HEK293 (cell line): ENCODE measurements around the gene TCEAL3.

Experiments used
- GLI2 ChIP-seq: fragments of 450-650 bp; formaldehyde crosslinking; IDR thresholded peaks from 2 replicates; pipeline ENCODE4; 2017; ENCODE audit warnings: missing biosample characterization, missing genetic modification characterization, low read depth, borderline replicate concordance
- KLF9 ChIP-seq: fragments of 450-650 bp; formaldehyde crosslinking; IDR thresholded peaks from 2 replicates; pipeline ENCODE4 v1.5.1; 2016; ENCODE audit warnings: missing biosample characterization, missing genetic modification characterization, low read depth
- MZF1 ChIP-seq: fragments of 450-650 bp; formaldehyde crosslinking; IDR thresholded peaks from 2 replicates; pipeline ENCODE4 v1.5.1; 2017; ENCODE audit warnings: missing biosample characterization, missing genetic modification characterization, borderline replicate concordance
- OSR2 ChIP-seq: fragments of 450-650 bp; formaldehyde crosslinking; IDR thresholded peaks from 2 replicates; pipeline ENCODE4 v1.5.1; 2016; ENCODE audit warnings: missing biosample characterization, missing genetic modification characterization
- SP3 ChIP-seq: fragments of 450-650 bp; formaldehyde crosslinking; IDR thresholded peaks from 2 replicates; pipeline ENCODE4 v1.5.1; 2016; ENCODE audit warnings: missing biosample characterization, missing genetic modification characterization
- YY2 ChIP-seq: fragments of 450-650 bp; formaldehyde crosslinking; IDR thresholded peaks from 2 replicates; pipeline ENCODE4 v1.5.1; 2016; ENCODE audit warnings: missing biosample characterization, missing genetic modification characterization
- ZBTB1 ChIP-seq: fragments of 450-650 bp; formaldehyde crosslinking; IDR thresholded peaks from 2 replicates; pipeline ENCODE4 v1.5.1; 2016; ENCODE audit warnings: missing biosample characterization, missing genetic modification characterization
- ZNF114 ChIP-seq: fragments of 450-650 bp; formaldehyde crosslinking; IDR thresholded peaks from 2 replicates; pipeline ENCODE4 v1.5.0; 2017; ENCODE audit warnings: missing biosample characterization, missing genetic modification characterization
- ZNF169 ChIP-seq: fragments of 450-650 bp; formaldehyde crosslinking; IDR thresholded peaks from 2 replicates; pipeline ENCODE4 v1.5.1; 2016; ENCODE audit warnings: missing biosample characterization, missing genetic modification characterization
- ZNF174 ChIP-seq: fragments of 450-650 bp; formaldehyde crosslinking; IDR thresholded peaks from 2 replicates; pipeline ENCODE4 v1.5.0; 2017; ENCODE audit warnings: missing biosample characterization, mild to moderate bottlenecking, missing genetic modification characterization
- ZNF2 ChIP-seq: fragments of 450-650 bp; formaldehyde crosslinking; IDR thresholded peaks from 2 replicates; pipeline ENCODE4 v1.5.1; 2016; ENCODE audit warnings: missing biosample characterization, missing genetic modification characterization
- ZNF223 ChIP-seq: fragments of 450-650 bp; formaldehyde crosslinking; IDR thresholded peaks from 2 replicates; pipeline ENCODE4 v1.5.1; 2016; ENCODE audit warnings: missing biosample characterization, missing genetic modification characterization
- ZNF292 ChIP-seq: fragments of 450-650 bp; formaldehyde crosslinking; IDR thresholded peaks from 2 replicates; pipeline ENCODE4 v1.5.1; 2016; ENCODE audit warnings: low read depth, missing biosample characterization, missing genetic modification characterization, borderline replicate concordance
- ZNF335 ChIP-seq: fragments of 450-650 bp; formaldehyde crosslinking; conservative IDR thresholded peaks from 2 replicates; pipeline ENCODE4 v1.5.1; 2016; ENCODE audit warnings: missing biosample characterization, missing genetic modification characterization
- ZNF366 ChIP-seq: fragments of 450-650 bp; formaldehyde crosslinking; conservative IDR thresholded peaks from 2 replicates; pipeline ENCODE4 v1.5.1; 2016; ENCODE audit warnings: missing biosample characterization, missing genetic modification characterization
- ZNF423 ChIP-seq: fragments of 450-650 bp; formaldehyde crosslinking; IDR thresholded peaks from 2 replicates; pipeline ENCODE4 v1.5.1; 2016; ENCODE audit warnings: missing biosample characterization, missing genetic modification characterization
- ZNF48 ChIP-seq: fragments of 450-650 bp; formaldehyde crosslinking; IDR thresholded peaks from 2 replicates; pipeline ENCODE4 v1.5.1; 2016; ENCODE audit warnings: missing biosample characterization, missing genetic modification characterization
- ZNF529 ChIP-seq: fragments of 450-650 bp; formaldehyde crosslinking; IDR thresholded peaks from 2 replicates; pipeline ENCODE4 v1.5.1; 2017; ENCODE audit warnings: missing genetic modification characterization, missing biosample characterization; ENCODE audit not compliant: insufficient replicate concordance
- ZNF629 ChIP-seq: fragments of 450-650 bp; formaldehyde crosslinking; IDR thresholded peaks from 2 replicates; pipeline ENCODE4 v1.5.1; 2017; ENCODE audit warnings: missing biosample characterization, missing genetic modification characterization
- ZNF76 ChIP-seq: fragments of 450-650 bp; formaldehyde crosslinking; IDR thresholded peaks from 2 replicates; pipeline ENCODE4; 2016; ENCODE audit warnings: low read depth, missing biosample characterization, missing genetic modification characterization, borderline replicate concordance
- TF ChIP-seq, protein P1 (sequence below): sonication (generic); formaldehyde crosslinking; IDR thresholded peaks from 2 replicates; pipeline ENCODE4 v1.8.1; 2022; ENCODE audit warnings: mild to moderate bottlenecking, moderate library complexity, missing genetic modification reagents
- TF ChIP-seq, protein P2 (sequence below): fragments of 450-650 bp; formaldehyde crosslinking; IDR thresholded peaks from 2 replicates; pipeline ENCODE4 v1.5.1; 2016; ENCODE audit warnings: missing biosample characterization, missing genetic modification characterization
- TF ChIP-seq, protein P3 (sequence below): fragments of 450-650 bp; IDR thresholded peaks from 2 replicates; pipeline ENCODE4 v1.5.1; 2018; ENCODE audit warnings: missing biosample characterization, missing genetic modification characterization
- TF ChIP-seq, protein P4 (sequence below): fragments of 450-650 bp; formaldehyde crosslinking; IDR thresholded peaks from 2 replicates; pipeline ENCODE4 v1.5.1; 2016; ENCODE audit warnings: missing biosample characterization, missing genetic modification characterization, borderline replicate concordance
- TF ChIP-seq, protein P5 (sequence below): fragments of 450-650 bp; formaldehyde crosslinking; IDR thresholded peaks from 2 replicates; pipeline ENCODE4 v1.5.0; 2017; ENCODE audit warnings: missing biosample characterization, missing genetic modification characterization, borderline replicate concordance

Gene TCEAL3

DNA sequence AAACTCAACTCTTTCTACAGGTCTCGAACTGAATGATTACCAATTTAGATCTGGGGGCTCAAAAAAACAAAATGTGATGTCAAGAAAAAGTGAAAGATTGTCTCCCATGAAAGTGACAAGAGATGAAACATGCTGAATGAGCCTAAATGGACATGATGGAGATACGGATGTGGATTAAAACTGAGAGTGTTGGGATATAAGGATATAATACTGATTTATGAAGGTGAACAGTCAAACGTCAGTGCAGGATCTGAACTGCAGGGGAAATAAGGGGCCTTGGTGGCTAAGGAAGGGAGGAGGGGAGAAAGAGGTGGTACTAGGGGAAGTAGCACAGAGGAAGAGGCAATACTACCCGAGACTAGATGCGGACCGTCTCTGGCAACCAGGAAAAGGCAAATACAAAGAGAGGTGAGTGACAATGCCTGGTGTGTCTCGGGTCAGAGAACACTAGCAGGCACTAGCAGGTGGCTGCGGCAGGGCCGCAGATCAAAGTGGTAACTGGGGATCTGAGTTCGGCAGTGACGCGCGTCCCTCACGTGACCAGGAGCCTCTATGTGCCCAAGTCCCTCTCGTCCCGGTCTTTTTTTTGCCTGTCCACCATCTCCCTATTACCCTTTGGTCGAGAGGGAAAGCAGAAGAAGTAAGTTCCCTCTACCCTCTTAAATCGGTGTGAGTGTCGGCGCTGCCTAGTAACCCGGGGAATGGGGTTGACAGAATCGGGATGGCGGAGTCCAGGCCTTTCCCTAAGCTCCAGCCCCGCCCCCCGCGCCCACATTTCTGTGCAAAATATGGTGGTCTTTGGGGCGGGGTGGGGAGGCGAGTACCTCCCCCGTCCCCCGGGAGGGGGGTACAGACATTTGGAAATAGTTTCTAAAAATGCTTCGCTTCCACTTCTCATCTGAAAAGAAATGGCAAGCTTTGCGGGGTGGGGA is 20.9 kb downstream of the TCEAL3 start, which contains the start of gene TCEAL1 (continued):
- TF ChIP-seq YY2 (tag by site-specific recombination) (no peak), ZNF2 (tag by site-specific recombination) (no peak), OSR2 (tag by site-specific recombination) (no peak), ZNF48 (tag by site-specific recombination) (no peak), ZNF223 (no peak), ZNF629 (tag by site-specific recombination) (peak; percentile 28; the same call in 1 of the 2 replicates), KLF9 (tag by site-specific recombination) (peak; percentile 24), SP3 (tag by site-specific recombination) (no peak), GLI2 (no peak), ZBTB1 (tag by site-specific recombination) (no peak), ZNF114 (no peak), ZNF529 (tag by site-specific recombination) (no peak), ZNF169 (tag by site-specific recombination) (no peak), ZNF366 (no peak; the same call in 1 of the 2 replicates), ZNF335 (peak; percentile 95), ZNF174 (tag by site-specific recombination) (no peak), ZNF423 (peak; percentile 10; the same call in 1 of the 2 replicates), ZNF292 (tag by site-specific recombination) (no peak), ZNF76 (tag by site-specific recombination) (peak; percentile 21; the same call in 1 of the 2 replicates), MZF1 (tag by site-specific recombination) (peak; percentile 95)
- TF ChIP-seq, protein P1, sequence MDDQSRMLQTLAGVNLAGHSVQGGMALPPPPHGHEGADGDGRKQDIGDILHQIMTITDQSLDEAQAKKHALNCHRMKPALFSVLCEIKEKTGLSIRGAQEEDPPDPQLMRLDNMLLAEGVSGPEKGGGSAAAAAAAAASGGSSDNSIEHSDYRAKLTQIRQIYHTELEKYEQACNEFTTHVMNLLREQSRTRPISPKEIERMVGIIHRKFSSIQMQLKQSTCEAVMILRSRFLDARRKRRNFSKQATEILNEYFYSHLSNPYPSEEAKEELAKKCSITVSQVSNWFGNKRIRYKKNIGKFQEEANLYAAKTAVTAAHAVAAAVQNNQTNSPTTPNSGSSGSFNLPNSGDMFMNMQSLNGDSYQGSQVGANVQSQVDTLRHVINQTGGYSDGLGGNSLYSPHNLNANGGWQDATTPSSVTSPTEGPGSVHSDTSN (CRISPR knock-in tag): no peak; the same call in 1 of the 2 replicates
- TF ChIP-seq, protein P2, sequence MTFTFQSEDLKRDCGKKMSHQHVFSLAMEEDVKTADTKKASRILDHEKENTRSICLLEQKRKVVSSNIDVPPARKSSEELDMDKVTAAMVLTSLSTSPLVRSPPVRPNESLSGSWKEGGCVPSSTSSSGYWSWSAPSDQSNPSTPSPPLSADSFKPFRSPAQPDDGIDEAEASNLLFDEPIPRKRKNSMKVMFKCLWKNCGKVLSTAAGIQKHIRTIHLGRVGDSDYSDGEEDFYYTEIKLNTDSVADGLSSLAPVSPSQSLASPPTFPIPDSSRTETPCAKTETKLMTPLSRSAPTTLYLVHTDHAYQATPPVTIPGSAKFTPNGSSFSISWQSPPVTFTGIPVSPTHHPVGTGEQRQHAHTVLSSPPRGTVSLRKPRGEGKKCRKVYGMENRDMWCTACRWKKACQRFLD: no peak
- TF ChIP-seq, protein P3, sequence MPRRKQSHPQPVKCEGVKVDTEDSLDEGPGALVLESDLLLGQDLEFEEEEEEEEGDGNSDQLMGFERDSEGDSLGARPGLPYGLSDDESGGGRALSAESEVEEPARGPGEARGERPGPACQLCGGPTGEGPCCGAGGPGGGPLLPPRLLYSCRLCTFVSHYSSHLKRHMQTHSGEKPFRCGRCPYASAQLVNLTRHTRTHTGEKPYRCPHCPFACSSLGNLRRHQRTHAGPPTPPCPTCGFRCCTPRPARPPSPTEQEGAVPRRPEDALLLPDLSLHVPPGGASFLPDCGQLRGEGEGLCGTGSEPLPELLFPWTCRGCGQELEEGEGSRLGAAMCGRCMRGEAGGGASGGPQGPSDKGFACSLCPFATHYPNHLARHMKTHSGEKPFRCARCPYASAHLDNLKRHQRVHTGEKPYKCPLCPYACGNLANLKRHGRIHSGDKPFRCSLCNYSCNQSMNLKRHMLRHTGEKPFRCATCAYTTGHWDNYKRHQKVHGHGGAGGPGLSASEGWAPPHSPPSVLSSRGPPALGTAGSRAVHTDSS (tag by site-specific recombination): no peak
- TF ChIP-seq, protein P4, sequence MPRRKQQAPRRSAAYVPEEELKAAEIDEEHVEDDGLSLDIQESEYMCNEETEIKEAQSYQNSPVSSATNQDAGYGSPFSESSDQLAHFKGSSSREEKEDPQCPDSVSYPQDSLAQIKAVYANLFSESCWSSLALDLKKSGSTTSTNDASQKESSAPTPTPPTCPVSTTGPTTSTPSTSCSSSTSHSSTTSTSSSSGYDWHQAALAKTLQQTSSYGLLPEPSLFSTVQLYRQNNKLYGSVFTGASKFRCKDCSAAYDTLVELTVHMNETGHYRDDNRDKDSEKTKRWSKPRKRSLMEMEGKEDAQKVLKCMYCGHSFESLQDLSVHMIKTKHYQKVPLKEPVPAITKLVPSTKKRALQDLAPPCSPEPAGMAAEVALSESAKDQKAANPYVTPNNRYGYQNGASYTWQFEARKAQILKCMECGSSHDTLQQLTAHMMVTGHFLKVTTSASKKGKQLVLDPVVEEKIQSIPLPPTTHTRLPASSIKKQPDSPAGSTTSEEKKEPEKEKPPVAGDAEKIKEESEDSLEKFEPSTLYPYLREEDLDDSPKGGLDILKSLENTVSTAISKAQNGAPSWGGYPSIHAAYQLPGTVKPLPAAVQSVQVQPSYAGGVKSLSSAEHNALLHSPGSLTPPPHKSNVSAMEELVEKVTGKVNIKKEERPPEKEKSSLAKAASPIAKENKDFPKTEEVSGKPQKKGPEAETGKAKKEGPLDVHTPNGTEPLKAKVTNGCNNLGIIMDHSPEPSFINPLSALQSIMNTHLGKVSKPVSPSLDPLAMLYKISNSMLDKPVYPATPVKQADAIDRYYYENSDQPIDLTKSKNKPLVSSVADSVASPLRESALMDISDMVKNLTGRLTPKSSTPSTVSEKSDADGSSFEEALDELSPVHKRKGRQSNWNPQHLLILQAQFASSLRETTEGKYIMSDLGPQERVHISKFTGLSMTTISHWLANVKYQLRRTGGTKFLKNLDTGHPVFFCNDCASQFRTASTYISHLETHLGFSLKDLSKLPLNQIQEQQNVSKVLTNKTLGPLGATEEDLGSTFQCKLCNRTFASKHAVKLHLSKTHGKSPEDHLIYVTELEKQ (tag by site-specific recombination): no peak
- TF ChIP-seq, protein P5, sequence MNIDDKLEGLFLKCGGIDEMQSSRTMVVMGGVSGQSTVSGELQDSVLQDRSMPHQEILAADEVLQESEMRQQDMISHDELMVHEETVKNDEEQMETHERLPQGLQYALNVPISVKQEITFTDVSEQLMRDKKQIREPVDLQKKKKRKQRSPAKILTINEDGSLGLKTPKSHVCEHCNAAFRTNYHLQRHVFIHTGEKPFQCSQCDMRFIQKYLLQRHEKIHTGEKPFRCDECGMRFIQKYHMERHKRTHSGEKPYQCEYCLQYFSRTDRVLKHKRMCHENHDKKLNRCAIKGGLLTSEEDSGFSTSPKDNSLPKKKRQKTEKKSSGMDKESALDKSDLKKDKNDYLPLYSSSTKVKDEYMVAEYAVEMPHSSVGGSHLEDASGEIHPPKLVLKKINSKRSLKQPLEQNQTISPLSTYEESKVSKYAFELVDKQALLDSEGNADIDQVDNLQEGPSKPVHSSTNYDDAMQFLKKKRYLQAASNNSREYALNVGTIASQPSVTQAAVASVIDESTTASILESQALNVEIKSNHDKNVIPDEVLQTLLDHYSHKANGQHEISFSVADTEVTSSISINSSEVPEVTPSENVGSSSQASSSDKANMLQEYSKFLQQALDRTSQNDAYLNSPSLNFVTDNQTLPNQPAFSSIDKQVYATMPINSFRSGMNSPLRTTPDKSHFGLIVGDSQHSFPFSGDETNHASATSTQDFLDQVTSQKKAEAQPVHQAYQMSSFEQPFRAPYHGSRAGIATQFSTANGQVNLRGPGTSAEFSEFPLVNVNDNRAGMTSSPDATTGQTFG (tag by site-specific recombination): no peak
